NB4 (cell line): ENCODE data around the gene GNG13.

Source experiments
- CTCF ChIP-seq: IDR thresholded peaks from one replicate; pipeline ENCODE4 v1.5.1; 2012; ENCODE audit warnings: low read depth, low read length
- POLR2A ChIP-seq: IDR thresholded peaks from 2 replicates; pipeline ENCODE4 v1.6.1; 2011; ENCODE audit warnings: mild to moderate bottlenecking; ENCODE audit not compliant: insufficient read length; ENCODE audit errors: extremely low read depth

GRCh38 chr16:754656-755055 lies 45.9 kb downstream of the GNG13 start:
- TF ChIP-seq CTCF, result no peak
- no peak for TF ChIP-seq POLR2A
